ENCODE results near the gene SOX6.

DNA sequence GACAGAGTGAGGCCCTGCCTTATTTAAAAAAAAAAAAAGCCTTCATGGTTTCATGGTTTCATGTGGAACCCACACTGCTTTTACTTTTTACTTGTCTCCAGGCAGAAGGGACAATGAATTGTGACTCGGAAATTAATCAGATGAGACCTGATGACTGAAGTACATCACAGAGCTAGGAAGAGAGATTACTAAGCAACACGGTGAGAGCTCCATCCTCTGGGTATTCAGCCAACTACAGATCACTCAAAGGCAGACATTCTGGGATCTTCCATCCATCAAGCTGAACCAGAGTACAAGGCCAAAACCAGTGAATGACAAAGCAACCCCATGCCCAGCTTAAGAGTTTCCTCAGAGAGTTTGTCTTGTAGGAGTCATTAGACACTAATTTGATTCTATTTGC, 433.2 kb downstream of the SOX6 start:
- TF ChIP-seq, protein P1, sequence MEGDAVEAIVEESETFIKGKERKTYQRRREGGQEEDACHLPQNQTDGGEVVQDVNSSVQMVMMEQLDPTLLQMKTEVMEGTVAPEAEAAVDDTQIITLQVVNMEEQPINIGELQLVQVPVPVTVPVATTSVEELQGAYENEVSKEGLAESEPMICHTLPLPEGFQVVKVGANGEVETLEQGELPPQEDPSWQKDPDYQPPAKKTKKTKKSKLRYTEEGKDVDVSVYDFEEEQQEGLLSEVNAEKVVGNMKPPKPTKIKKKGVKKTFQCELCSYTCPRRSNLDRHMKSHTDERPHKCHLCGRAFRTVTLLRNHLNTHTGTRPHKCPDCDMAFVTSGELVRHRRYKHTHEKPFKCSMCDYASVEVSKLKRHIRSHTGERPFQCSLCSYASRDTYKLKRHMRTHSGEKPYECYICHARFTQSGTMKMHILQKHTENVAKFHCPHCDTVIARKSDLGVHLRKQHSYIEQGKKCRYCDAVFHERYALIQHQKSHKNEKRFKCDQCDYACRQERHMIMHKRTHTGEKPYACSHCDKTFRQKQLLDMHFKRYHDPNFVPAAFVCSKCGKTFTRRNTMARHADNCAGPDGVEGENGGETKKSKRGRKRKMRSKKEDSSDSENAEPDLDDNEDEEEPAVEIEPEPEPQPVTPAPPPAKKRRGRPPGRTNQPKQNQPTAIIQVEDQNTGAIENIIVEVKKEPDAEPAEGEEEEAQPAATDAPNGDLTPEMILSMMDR (IDR thresholded peaks at IDR 0.05), result peak; percentile 35
- no peak for TF ChIP-seq EZH2 (IDR thresholded peaks at IDR 0.05)
